ENCODE data around the gene NFKBIA. TPM values are rescaled to one million over a fixed set of nuclear protein-coding genes. Genes with fewer than 3 reads are reported as not detected.

The NFKBIA gene
- total and polyA plus RNA-seq, 2 of the 8 experiments (the other 6 are each of a cell fraction or from before 2014, with no cell fraction given): 25.9 to 49.7 TPM

DNA sequence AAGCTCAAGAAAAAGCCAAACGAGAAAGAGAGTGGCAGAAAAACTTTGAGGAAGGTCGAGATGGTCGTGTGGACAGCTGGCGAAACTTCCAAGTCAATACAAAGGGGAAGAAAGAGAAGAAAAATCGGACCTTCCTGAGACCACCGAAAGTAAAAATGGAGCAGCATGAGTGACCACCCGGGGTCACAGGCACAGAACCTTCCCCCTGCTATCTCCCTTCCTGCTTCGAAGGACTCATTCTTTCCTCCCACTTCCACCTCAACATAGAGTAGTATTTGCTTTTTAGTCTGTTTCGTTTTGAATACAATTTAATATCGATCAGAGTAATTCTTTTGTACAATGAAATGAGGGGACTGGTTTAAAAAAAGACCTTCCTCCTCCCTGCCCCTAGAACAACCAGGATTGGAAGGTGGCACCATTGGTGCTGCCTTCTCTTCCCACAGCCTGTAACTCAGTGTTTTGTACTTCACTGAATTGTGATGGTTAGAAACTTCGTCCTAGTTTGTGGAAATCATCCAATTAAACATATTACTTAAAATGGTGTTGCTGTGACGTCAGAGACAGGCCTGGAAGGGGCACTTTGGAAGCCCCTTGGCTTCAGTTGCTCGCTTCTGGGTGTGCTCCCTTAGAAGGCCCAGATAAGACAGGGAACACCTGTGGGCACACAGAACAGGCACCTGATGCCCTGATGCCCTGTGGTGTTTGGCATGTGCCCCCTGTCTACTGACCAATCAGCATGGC, 26.1 kb upstream of the NFKBIA start:
- POLR2A ChIA-PET (ENCODE audit: partially characterized antibody): no interaction called here
- TF ChIP-seq POLR2AphosphoS5 (IDR thresholded peaks at IDR 0.05; ENCODE audit: low read depth, low read length): no peak
- no peak for TF ChIP-seq TCF12 (IDR thresholded peaks at IDR 0.05; ENCODE audit: low read depth, low read length)
- no peak for TF ChIP-seq ASH2L (IDR thresholded peaks at IDR 0.05; ENCODE audit: low read length)
- TF ChIP-seq TBP (IDR thresholded peaks at IDR 0.05; ENCODE audit: low read depth, low read length): no peak
- no peak for TF ChIP-seq CHD2 (IDR thresholded peaks at IDR 0.05; ENCODE audit: low read length)
- TF ChIP-seq YY1 (IDR thresholded peaks at IDR 0.05; ENCODE audit: low read depth, low read length): no peak
- TF ChIP-seq, protein P1, sequence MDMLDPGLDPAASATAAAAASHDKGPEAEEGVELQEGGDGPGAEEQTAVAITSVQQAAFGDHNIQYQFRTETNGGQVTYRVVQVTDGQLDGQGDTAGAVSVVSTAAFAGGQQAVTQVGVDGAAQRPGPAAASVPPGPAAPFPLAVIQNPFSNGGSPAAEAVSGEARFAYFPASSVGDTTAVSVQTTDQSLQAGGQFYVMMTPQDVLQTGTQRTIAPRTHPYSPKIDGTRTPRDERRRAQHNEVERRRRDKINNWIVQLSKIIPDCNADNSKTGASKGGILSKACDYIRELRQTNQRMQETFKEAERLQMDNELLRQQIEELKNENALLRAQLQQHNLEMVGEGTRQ (IDR thresholded peaks at IDR 0.05; ENCODE audit: low read length): no peak
- no peak for TF ChIP-seq JUN (IDR thresholded peaks at IDR 0.05; ENCODE audit: low read depth, low read length)
- TF ChIP-seq SRF (IDR thresholded peaks at IDR 0.05; ENCODE audit: low read depth, low read length): no peak
- no peak for TF ChIP-seq CBX8 (IDR thresholded peaks at IDR 0.05; ENCODE audit: borderline replicate concordance, low read depth, low read length)
- no peak for TF ChIP-seq SP4 (IDR thresholded peaks at IDR 0.05; ENCODE audit: low read length)
- TF ChIP-seq NANOG (IDR thresholded peaks at IDR 0.05; ENCODE audit: insufficient read depth, low read depth, low read length, poor library complexity, severe bottlenecking): no peak
- no peak overlapping the region for H4K8ac ChIP-seq (ENCODE audit: extremely low read depth, insufficient read depth, low read length)

More for the DNA sequence above, 26.1 kb upstream of the NFKBIA start:
- CTCF ChIA-PET (ENCODE audit: partially characterized antibody): interaction anchor here (0.7 to 1.8 kb wide), 3 partner anchors 9 to 258 kb away, joined by 3 to 12 read pairs (median 4); no protein-coding TSS in a partner anchor
- no peak overlapping the region for H2BK120ac ChIP-seq (replicated peaks; ENCODE audit: low read depth, low read length)
- no peak overlapping the region for H3K18ac ChIP-seq (ENCODE audit: extremely low read depth, low read length)
- H3K79me1 ChIP-seq (ENCODE audit: low read depth, low read length): no peaks in the 10 kb centered on the region
- 90% methylated on average over 13 of the region's 13 CpGs; no CpG with 5 or more reads in 1 of the 2 experiments for WGBS, 2 experiments (ENCODE audit: extremely low coverage in 1 of 2, insufficient coverage in 1 of 2, insufficient read length in 1 of 2, insufficient replicate concordance in 2 of 2, low coverage in 1 of 2, low lambda C conversion rate in 2 of 2, missing lambda C conversion rate in 1 of 2)
- FAIRE-seq: peak; percentile 13
- H3K36me3 ChIP-seq (ENCODE audit: control insufficient read depth in 2 of 4, insufficient read depth in 4 of 4, low read length in 3 of 4): no peaks in the 10 kb centered on the region
- H2AK5ac ChIP-seq (ENCODE audit: low read depth, low read length): no peak overlapping the region
- no peak overlapping the region for H2BK15ac ChIP-seq (ENCODE audit: low read length)
- no peak overlapping the region for H3K27ac ChIP-seq (ENCODE audit: low read depth, low read length)
- H3K79me2 ChIP-seq (ENCODE audit: control insufficient read depth in 1 of 2, insufficient read depth in 2 of 2, low read length in 2 of 2): no peaks in the 10 kb centered on the region
- H3K4me3 ChIP-seq (ENCODE audit: extremely low read depth in 1 of 4, insufficient read depth in 2 of 4, low read depth in 3 of 4, low read length in 4 of 4): no peak overlapping the region
- H3K23me2 ChIP-seq (ENCODE audit: low read depth, low read length): no peaks in the 10 kb centered on the region
- H3K4me2 ChIP-seq (ENCODE audit: insufficient read depth in 1 of 2, low read depth in 2 of 2, low read length in 2 of 2): no peak overlapping the region
- H2AFZ ChIP-seq (ENCODE audit: low read length): peak overlapping the region; percentile 57; the same call in 1 of the 2 replicates
- H3K4me1 ChIP-seq (replicated peaks in 1 of 4; ENCODE audit: control insufficient read depth in 3 of 4, insufficient read depth in 4 of 4, low read length in 3 of 4): no peaks in the 10 kb centered on the region
- no peak overlapping the region for H2BK5ac ChIP-seq (ENCODE audit: low read depth, low read length)
- H3K9ac ChIP-seq (replicated peaks in 1 of 4; ENCODE audit: extremely low read depth in 1 of 4, low read depth in 3 of 4, low read length in 3 of 4): no peak overlapping the region
- H3K23ac ChIP-seq (ENCODE audit: insufficient read length): no peak overlapping the region
- no peak for DNase-seq (ENCODE audit: low read depth in 1 of 2, low spot score in 2 of 2)
- no peaks in the 10 kb centered on the region for H3K27me3 ChIP-seq (replicated peaks in 1 of 4; ENCODE audit: control insufficient read depth in 3 of 4, extremely low read depth in 1 of 4, insufficient read depth in 3 of 4, low read length in 3 of 4)
- no peak overlapping the region for H4K5ac ChIP-seq (ENCODE audit: insufficient read length, low read depth, low read length)
- no peaks in the 10 kb centered on the region for H4K20me1 ChIP-seq (replicated peaks in 1 of 2; ENCODE audit: control insufficient read depth in 1 of 2, insufficient read depth in 2 of 2, low read length in 2 of 2)
- H3K4ac ChIP-seq (replicated peaks; ENCODE audit: insufficient read length, low read depth, low read length): no peak overlapping the region
- no peak overlapping the region for H2BK12ac ChIP-seq (ENCODE audit: low read depth, low read length)
- no peak overlapping the region for H2BK20ac ChIP-seq (ENCODE audit: low read length)
- H3K14ac ChIP-seq (ENCODE audit: insufficient read length): no peak overlapping the region
- no peak overlapping the region for H3K56ac ChIP-seq (replicated peaks; ENCODE audit: insufficient read length, low read depth, low read length)
- no peak overlapping the region for H4K91ac ChIP-seq (replicated peaks; ENCODE audit: insufficient read length, low read length)
- H3K9me3 ChIP-seq (ENCODE audit: insufficient read depth in 2 of 2, low read depth in 1 of 2, low read length in 1 of 2): no peaks in the 10 kb centered on the region

All from H1 (cell line).